ENCODE data around the gene ADGRD1. TPM values are rescaled to one million over a fixed set of nuclear protein-coding genes. Genes with fewer than 3 reads are reported as not detected.

ADGRD1 gene
- polyA plus RNA-seq, 1 experiment, result 68.5 TPM

- no peak for TF ChIP-seq CTCF (IDR thresholded peaks at IDR 0.05; ENCODE audit: insufficient read depth, low read depth, low read length)
- no peak for DNase-seq (ENCODE audit: low read depth)
- CTCF ChIA-PET, result interaction anchor here (1.2 kb wide), 1 partner anchor 133 kb away, joined by 3 read pairs; no protein-coding TSS in a partner anchor
Observed at GRCh38 chr12:130971925-130972585, 18.3 kb downstream of the ADGRD1 start.

GRCh38 chr12:130972586-130972950, 18.9 kb downstream of the ADGRD1 start:
- TF ChIP-seq CTCF (IDR thresholded peaks at IDR 0.05; ENCODE audit: insufficient read depth, low read depth, low read length), result no peak
- no peak for DNase-seq (ENCODE audit: low read depth)
- no peak overlapping the region for H3K4me3 ChIP-seq (ENCODE audit: low read depth, low read length)
- POLR2A ChIA-PET, result no interaction called here
- CTCF ChIA-PET, result interaction anchor here (1.2 kb wide), 1 partner anchor 132 kb away, joined by 3 read pairs; no protein-coding TSS in a partner anchor
- peaks cover 17% of the 10 kb centered on the region for H3K36me3 ChIP-seq (ENCODE audit: control insufficient read depth, insufficient read depth, low read length)
- no peaks in the 10 kb centered on the region for H3K27me3 ChIP-seq (ENCODE audit: control insufficient read depth, insufficient read depth, low read length)

More at GRCh38 chr12:130971925-130972585, 18.3 kb downstream of the ADGRD1 start:
- POLR2A ChIA-PET, result no interaction called here
- Histone ChIP-seq H3K27me3 (ENCODE audit: control insufficient read depth, insufficient read depth, low read length) (no peaks in the 10 kb centered on the region), H3K4me3 (ENCODE audit: low read depth, low read length) (no peak overlapping the region), H3K36me3 (ENCODE audit: control insufficient read depth, insufficient read depth, low read length) (peaks cover 14% of the 10 kb centered on the region)

GRCh38 chr12:130973109-130973508, 19.4 kb downstream of the ADGRD1 start:
- DNase-seq (ENCODE audit: low read depth), result no peak
- TF ChIP-seq CTCF (IDR thresholded peaks at IDR 0.05; ENCODE audit: insufficient read depth, low read depth, low read length), result no peak
- no peaks in the 10 kb centered on the region for H3K27me3 ChIP-seq (ENCODE audit: control insufficient read depth, insufficient read depth, low read length)
- peaks cover 17% of the 10 kb centered on the region for H3K36me3 ChIP-seq (ENCODE audit: control insufficient read depth, insufficient read depth, low read length)
- no peak overlapping the region for H3K4me3 ChIP-seq (ENCODE audit: low read depth, low read length)
- ChIA-PET CTCF (interaction anchor here (1.2 kb wide), 1 partner anchor 132 kb away, joined by 3 read pairs; no protein-coding TSS in a partner anchor), POLR2A (no interaction called here)

GRCh38 chr12:130973906-130974305, 20.2 kb downstream of the ADGRD1 start:
- no peak for DNase-seq (ENCODE audit: low read depth)
- no peak for TF ChIP-seq CTCF (IDR thresholded peaks at IDR 0.05; ENCODE audit: insufficient read depth, low read depth, low read length)
- no peak overlapping the region for H3K4me3 ChIP-seq (ENCODE audit: low read depth, low read length)
- peaks cover 13% of the 10 kb centered on the region for H3K36me3 ChIP-seq (ENCODE audit: control insufficient read depth, insufficient read depth, low read length)
- ChIA-PET POLR2A (no interaction called here), CTCF (interaction anchor here (2.2 kb wide), 1 partner anchor 12 kb away, joined by 6 read pairs; no protein-coding TSS in a partner anchor)
- H3K27me3 ChIP-seq (ENCODE audit: control insufficient read depth, insufficient read depth, low read length), result no peaks in the 10 kb centered on the region

GRCh38 chr12:130975116-130975515, 21.4 kb downstream of the ADGRD1 start:
- Histone ChIP-seq H3K4me3 (ENCODE audit: low read depth, low read length) (no peak overlapping the region), H3K36me3 (ENCODE audit: control insufficient read depth, insufficient read depth, low read length) (peaks cover 13% of the 10 kb centered on the region), H3K27me3 (ENCODE audit: control insufficient read depth, insufficient read depth, low read length) (no peaks in the 10 kb centered on the region)
- no peak for TF ChIP-seq CTCF (IDR thresholded peaks at IDR 0.05; ENCODE audit: insufficient read depth, low read depth, low read length)
- ChIA-PET CTCF (interaction anchor here (2.2 kb wide), 1 partner anchor 11 kb away, joined by 6 read pairs; no protein-coding TSS in a partner anchor), POLR2A (no interaction called here)
- DNase-seq (ENCODE audit: low read depth), result no peak
